Activated naive CD4-positive, alpha-beta T cell (primary cell): ENCODE data around the gene DNAJC9.

ENCODE experiments used
- DNase-seq, 4 experiments: peaks; one replicate each; lab custom pipeline; 2025; lab: John Stamatoyannopoulos, UW

The DNAJC9 gene

DNA sequence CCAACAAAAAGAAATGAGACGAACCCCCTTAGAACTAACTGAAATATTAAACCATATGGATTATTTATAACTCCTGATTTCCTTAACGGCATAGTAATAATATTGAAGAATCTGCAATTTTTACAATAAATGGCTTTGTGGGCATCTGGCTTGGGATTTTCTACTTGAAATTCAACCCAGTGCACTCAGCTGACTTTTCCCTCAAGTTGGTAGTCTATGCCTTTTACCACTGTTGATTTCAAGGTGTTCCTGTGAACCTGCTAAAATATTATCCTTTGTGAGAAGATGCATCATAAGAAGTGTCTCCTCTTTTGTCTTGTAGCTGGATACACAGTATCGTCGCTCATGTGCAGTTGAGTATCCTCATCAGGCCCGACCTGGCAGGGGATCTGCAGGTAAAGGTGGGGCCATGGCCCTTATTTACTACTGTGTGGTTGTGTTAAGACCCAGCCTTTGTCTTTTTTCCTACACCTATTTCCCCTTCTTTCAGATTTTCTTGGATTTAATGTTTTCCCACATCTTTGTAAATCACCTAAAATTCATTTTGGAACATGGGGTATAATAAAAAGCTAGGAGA lies 8.0 kb downstream of the DNAJC9 start:
- no peak for DNase-seq

GRCh38 chr10:73234695-73235094 lies 12.4 kb downstream of the DNAJC9 start:
- no peak for DNase-seq

DNA sequence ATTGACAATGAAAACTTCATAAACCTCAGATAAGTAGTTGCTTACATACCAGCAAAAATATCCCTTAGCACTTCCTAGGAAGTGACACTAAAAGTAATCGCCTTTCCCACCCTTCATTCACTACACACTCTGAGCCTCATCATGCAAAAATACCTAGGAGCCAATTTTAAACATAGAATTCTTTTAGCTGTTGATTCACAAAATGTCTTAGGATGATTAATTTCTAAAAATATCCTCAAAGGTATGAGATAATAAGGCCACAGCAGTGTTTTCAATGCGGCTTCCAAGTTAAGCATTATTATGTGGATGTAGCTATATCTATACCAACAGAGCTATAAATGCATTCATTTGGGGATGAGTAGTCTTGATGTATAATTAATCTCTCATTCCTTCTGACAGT lies 13.2 kb downstream of the DNAJC9 start:
- no peak for DNase-seq

DNA sequence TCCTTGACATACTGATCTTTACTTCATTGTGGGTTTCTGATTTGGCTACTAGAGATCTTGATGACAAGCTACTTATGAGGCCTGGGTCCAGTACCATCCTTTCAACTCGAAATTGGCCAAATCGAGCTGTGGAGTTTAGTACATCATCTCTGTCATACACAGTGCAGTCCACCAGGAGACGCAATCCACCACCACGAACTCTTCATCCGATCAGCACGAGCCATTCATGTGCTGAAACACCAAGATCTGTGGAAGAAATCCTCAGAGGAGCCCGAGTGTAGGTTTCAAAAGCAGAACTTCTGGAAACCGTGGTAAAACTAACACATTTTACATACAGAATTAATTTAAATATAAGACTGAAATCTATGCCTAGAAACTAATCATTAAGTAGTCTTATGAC lies 14.2 kb downstream of the DNAJC9 start:
- DNase-seq: no peak

DNA sequence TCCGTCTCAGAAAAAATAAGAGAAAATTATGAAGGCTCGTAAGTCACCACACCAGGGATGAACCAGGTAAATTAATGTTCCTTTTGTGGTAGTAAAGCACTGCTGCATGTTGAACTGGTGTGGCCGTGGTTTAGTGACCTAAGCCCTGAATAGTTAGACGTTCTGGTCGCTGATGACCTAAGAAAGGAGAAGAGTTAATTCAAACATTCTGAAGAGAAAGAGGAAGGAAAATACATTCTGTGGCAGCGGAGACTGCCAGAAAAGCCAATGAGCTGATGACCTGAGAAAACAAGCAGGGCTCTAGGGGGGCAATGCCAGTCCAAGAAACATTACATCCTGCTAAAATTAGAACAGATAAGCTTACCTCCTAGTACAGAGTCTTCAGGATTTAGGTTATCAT lies 17.5 kb downstream of the DNAJC9 start:
- no peak for DNase-seq

DNA sequence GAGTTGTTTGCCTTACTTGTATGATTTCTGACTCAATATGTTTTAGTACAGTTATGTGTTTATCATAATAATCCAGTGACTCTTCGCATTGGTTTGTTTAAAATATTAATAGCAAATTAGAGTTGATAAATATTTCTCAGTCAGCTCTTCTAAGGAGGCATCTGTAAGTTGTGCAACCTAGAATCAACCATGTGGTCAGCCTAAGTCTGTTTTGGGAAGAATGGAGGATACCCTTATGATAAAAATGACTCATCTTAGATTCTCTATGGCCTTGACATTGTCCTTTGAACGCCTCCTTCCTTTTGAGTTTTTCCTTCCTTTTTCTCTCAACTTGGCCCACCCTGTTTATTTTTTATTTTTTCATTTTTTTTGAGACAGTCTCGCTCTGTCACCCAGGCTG lies 18.8 kb downstream of the DNAJC9 start:
- DNase-seq: no peak

- DNase-seq: no peak
Observed at GRCh38 chr10:73226663-73227062, 20.4 kb downstream of the DNAJC9 start.

- DNase-seq: no peak
Observed at GRCh38 chr10:73225518-73225917, 21.5 kb downstream of the DNAJC9 start.

DNA sequence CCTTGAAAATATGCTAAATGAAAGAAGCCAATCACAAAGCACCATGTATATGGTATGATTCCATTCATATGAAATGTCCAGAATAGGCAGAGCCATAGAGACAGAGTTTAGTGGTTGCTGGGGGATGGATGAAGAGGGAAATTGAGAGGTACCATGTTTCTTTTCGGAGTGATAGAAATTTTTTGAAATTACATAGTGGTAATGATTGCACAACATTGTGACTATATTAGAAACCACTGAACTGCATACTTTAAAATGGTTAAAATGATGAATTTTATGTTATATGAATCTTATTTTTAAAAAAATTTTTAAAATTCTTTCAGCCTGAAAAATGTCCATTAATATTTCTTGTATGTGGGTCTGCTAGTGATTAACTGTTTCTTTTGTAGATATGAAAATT lies 26.1 kb downstream of the DNAJC9 start:
- DNase-seq: no peak

DNA sequence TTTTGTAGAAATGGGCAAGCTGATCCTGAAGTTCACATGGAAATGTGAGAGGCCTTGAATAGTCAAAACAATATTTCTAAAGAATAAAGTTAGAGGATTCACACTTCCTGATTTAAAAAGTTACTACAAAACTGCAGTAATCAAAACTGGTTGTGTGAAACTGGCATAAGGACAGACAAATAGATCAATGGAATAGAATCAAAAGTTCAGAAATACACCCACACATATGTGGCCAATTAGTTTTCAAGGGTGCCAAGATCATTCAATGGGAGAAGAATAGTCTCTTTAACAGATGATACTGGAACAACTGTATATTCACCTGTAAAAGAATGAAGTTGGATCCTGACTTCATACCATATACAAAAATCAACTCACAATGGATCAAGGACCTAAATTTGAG lies 27.7 kb downstream of the DNAJC9 start:
- no peak for DNase-seq

DNA sequence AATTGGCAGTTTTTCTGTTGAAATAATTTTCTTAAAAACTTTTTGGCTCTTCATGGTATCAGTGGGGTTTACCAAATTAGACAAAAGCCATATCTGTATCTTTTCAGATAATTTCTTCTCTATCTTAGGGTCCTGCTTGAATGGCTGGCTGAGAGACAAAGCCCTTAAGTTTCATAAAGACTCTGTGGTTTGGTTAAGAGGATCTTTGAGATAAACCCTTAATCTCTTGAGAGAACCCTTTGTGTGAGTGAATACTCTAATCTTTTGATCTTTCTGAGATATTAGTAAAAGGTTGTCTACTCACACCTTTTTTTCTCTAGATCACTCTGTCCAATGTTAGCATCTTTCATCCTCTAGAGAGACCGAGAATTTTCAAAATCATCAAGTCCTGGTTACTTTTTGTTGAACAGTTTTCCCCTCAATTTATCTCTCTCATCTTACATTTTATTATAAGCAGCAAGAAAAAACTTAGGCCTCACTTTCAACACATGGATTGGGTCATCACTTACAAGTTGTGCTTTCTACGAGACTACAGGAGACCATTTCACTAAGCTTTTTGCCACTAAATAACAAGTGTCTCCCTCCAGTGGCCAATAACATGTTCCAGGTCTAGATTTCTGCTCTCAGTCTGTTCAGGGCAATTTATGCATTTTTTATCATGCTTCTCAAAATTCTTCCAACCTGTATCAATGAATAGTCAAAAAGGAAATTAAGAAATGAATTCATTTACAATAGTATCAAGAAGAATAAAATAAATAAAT lies 28.4 kb downstream of the DNAJC9 start:
- DNase-seq: no peak

DNA sequence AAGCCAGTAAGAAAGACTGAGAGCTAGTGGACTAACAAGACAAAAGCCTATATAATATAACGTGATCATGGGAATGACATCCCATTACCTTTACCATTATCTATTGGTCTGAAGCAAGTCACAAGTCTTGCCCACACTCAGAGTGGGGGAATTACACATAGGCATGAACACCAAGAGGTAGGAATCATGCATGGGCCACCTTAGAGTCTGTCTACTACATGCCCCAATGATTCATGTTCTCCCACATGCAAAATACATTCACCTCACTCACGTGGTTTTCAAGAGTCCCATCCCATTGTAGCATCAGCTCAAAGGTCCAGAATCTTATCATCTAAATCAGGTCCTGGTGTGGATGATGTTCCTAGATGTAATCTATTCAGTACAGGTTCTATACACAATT lies 29.4 kb downstream of the DNAJC9 start:
- DNase-seq: no peak

GRCh38 chr10:73215749-73216148 lies 31.3 kb downstream of the DNAJC9 start:
- no peak for DNase-seq

- no peak for DNase-seq
Observed at GRCh38 chr10:73211106-73211811, 35.8 kb downstream of the DNAJC9 start.

- DNase-seq: no peak
Observed at GRCh38 chr10:73210395-73211105, 36.5 kb downstream of the DNAJC9 start.

DNA sequence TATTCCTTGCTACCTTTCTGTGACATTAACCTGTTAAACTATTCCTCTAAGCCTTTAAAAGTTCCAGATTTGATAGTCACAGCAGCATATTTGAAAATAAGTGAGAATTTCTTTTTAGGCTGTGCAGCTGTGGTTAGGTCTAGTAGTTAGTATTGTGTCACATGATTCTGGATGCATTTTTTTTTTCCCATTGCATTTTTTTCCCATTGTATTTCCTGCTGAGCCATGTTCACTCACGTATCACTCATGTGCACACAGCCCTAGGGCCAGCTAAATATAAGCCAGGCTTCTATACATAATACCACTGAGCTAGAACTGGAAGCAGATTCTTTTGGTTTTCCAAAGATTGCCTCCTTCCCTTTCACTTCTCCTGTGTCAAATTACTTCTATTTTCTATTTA lies 37.4 kb downstream of the DNAJC9 start:
- DNase-seq: no peak

- DNase-seq: no peak
Observed at GRCh38 chr10:73207883-73208282, 39.2 kb downstream of the DNAJC9 start.

- DNase-seq: no peak
Observed at GRCh38 chr10:73206385-73206784, 40.7 kb downstream of the DNAJC9 start.

DNA sequence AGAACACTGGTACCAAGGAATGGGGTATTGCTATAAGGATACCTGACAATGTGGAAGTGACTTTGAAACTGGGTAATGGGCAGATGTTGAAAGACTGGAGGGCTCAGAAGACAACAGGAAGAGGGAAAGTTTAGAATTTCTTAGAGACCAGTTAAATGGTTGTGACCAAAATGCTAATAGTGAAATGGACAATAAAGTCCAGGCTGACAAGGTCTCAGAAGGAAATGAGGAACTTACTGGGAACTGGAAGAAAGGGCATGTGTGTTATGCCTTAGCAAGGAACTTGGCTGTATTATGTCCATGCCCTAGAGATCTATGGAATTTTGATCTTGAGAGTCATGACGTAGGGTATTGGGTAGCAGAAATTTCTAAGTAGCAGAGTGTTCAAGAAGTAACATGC lies 41.2 kb downstream of the DNAJC9 start:
- DNase-seq: no peak

GRCh38 chr10:73205081-73205480 lies 42.0 kb downstream of the DNAJC9 start:
- no peak for DNase-seq
